LNCAP (cell line): Measurements from ENCODE around the gene NFATC1.

Experiments used
- CTCF ChIP-seq: fragments of 450-650 bp; IDR thresholded peaks from 2 replicates; pipeline ENCODE4 v1.5.1; 2017; ENCODE audit warnings: mild to moderate bottlenecking

The NFATC1 gene

GRCh38 chr18:79516441-79516931 lies 120.8 kb downstream of the NFATC1 start:
- no peak for TF ChIP-seq CTCF

GRCh38 chr18:79517341-79517740 lies 121.6 kb downstream of the NFATC1 start:
- TF ChIP-seq CTCF = no peak

GRCh38 chr18:79518028-79518682 lies 122.4 kb downstream of the NFATC1 start:
- TF ChIP-seq CTCF = no peak

DNA sequence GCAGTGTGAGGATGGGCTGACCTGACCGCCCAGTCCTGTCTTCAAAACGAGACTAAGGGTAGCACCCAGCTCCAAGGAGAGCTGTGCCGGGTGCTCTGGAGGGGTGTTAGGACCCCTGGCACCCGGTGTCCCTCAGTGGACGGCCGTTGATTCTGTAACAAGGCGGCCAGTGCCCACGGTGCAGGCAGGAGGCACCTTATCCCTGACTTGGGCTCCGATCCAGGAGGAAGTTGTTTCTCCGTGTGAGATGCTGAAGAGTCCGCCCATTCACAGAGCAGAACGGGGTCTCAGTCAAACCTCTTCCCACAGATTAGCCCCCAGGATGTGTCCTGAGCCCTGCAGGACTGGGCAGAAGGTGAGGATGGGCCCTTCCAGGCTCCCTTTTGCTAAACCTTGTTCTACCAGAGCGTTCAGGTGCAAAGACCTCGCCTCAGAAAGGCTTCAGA lies 123.0 kb downstream of the NFATC1 start:
- no peak for TF ChIP-seq CTCF

- TF ChIP-seq CTCF = no peak
These were observed 124.2 kb downstream of the NFATC1 start for GRCh38 chr18:79519751-79520477.

DNA sequence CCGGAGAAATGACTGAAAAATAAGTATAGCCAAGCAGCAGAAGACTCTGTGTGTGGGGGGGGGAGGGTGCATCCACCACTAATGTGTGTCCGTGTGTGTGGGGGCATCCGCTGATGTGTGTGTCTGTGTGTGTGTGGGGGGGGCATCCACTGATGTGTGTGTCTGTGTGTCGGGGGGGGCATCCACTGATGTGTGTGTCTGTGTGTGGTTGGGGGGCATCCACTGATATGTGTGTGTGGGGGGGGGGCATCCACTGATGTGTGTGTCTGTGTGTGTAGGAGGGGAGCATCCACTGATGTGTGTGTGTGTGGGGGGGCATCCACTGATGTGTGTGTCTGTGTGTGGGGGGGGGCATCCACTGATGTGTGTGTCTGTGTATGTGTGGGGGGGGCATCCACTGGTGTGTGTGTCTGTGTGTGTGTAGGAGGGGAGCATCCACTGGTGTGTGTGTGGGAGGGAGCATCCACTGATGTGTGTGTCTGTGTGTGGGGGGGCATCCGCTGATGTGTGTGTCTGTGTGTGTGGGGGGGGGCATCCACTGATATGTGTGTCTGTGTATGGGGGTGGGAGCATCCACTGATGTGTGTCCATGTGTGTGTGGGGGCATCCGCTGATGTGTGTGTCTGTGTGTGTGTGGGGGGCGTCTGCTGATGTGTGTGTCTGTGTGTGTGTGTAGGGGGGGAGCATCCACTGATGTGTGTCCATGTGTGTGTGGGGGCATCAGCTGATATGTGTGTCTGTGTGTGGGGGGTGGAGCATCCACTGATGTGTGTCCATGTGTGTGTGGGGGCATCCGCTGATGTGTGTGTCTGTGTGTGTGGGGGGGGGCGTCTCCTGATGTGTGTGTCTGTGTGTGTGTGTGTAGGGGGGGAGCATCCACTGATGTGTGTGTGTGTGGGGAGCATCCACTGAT lies 125.0 kb downstream of the NFATC1 start:
- TF ChIP-seq CTCF = no peak
